Endodermal cell (in vitro differentiated cells): ENCODE measurements around the gene PKD2L1. TPM values are rescaled to one million over a fixed set of nuclear protein-coding genes. Genes with fewer than 3 reads are reported as not detected.

Source experiments
- DNase-seq: peaks from one replicate; pipeline ENCODE4 v3.0.0-alpha.2; 2017
- H3K27ac ChIP-seq: 2 replicates; pipeline ENCODE4 v1.5.1; 2013; ENCODE audit warnings: mild to moderate bottlenecking, low read depth, low read length, moderate library complexity
- H3K27me3 ChIP-seq: 2 replicates; pipeline ENCODE4 v1.6.1; 2013; ENCODE audit warnings: mild to moderate bottlenecking, low read length, moderate library complexity; ENCODE audit not compliant: insufficient read depth, control insufficient read depth, poor library complexity, severe bottlenecking
- H3K36me3 ChIP-seq: 2 replicates; pipeline ENCODE4 v1.7.0; 2013; ENCODE audit warnings: mild to moderate bottlenecking, low read length, moderate library complexity; ENCODE audit not compliant: control insufficient read depth, insufficient read depth
- H3K4me1 ChIP-seq: one replicate; pipeline ENCODE4 v1.7.0; 2013; ENCODE audit warnings: low read length; ENCODE audit not compliant: control insufficient read depth, insufficient read depth
- H3K4me3 ChIP-seq: 2 replicates; pipeline ENCODE4 v1.5.1; 2013; ENCODE audit warnings: mild to moderate bottlenecking, low read length, moderate library complexity
- H3K9ac ChIP-seq: 2 replicates; pipeline ENCODE4 v1.6.1; 2013; ENCODE audit warnings: mild to moderate bottlenecking, low read length, moderate library complexity; ENCODE audit not compliant: poor library complexity, severe bottlenecking; ENCODE audit errors: extremely low read depth
- H3K9me3 ChIP-seq: 2 replicates; pipeline ENCODE4 v1.6.1; 2013; ENCODE audit warnings: mild to moderate bottlenecking, low read length, moderate library complexity; ENCODE audit not compliant: control insufficient read depth
- H3K27ac Mint-ChIP-seq: 2 replicates; pipeline ENCODE4 v1.8.0; 2020; ENCODE audit warnings: mixed read lengths
- H3K27me3 Mint-ChIP-seq: 2 replicates; pipeline ENCODE4 v1.8.0; 2021; ENCODE audit warnings: mild to moderate bottlenecking, mixed read lengths; ENCODE audit not compliant: insufficient read depth
- H3K36me3 Mint-ChIP-seq: 2 replicates; pipeline ENCODE4 v1.8.0; 2020; ENCODE audit warnings: low read depth, mixed read lengths
- H3K4me1 Mint-ChIP-seq: 2 replicates; pipeline ENCODE4 v1.8.0; 2020; ENCODE audit warnings: mixed read lengths
- H3K4me3 Mint-ChIP-seq: 2 replicates; pipeline ENCODE4 v1.8.0; 2020; ENCODE audit warnings: mild to moderate bottlenecking, moderate library complexity, mixed read lengths
- H3K9me3 Mint-ChIP-seq: 2 replicates; pipeline ENCODE4 v1.8.0; 2020; ENCODE audit warnings: mild to moderate bottlenecking, mixed read lengths
- CTCF ChIP-seq: fragments of 200-600 bp; sonication (generic); conservative IDR thresholded peaks from 2 replicates; pipeline ENCODE4 v1.5.0; 2021; ENCODE audit warnings: antibody characterized with exemption, mild to moderate bottlenecking
- WGBS, 2 experiments: methylation state at CpG; one replicate each; pipeline versions ENCODE4 v1.1.5 to v1.1.7; 2013; ENCODE audit warnings: missing lambda C conversion rate in 2 of 2, mixed read lengths in 1 of 2; ENCODE audit not compliant: insufficient coverage in 1 of 2, insufficient read length in 1 of 2; 5-methylcytosine and 5-hydroxymethylcytosine counted together
- total RNA-seq, 2 donors: library from RNA; stranded (reverse); fragmentation: NEBNext Ultra II Directional in 1 of 2; extraction: Animal tissue kit (Norgen Biotek cat#: 25700) in 1 of 2; gene quantifications; 2 replicates in 1 of 2; 3 replicates in 1 of 2; pipeline ENCODE4 v1.2.1, GENCODE V29; 2021

Gene PKD2L1
- total RNA-seq, 2 donors from 2014 or later, result not detected

GRCh38 chr10:100325158-100325557 lies 4.9 kb downstream of the PKD2L1 start:
- H3K27ac Mint-ChIP-seq, result no peak overlapping the region
- Histone ChIP-seq H3K4me3 (no peak overlapping the region), H3K27me3 (peaks cover 65% of the 10 kb centered on the region), H3K9me3 (no peaks in the 10 kb centered on the region), H3K4me1 (no peaks in the 10 kb centered on the region), H3K27ac (no peak overlapping the region), H3K36me3 (no peaks in the 10 kb centered on the region), H3K9ac (no peak overlapping the region)
- 41 to 45% methylated on average over 6 to 7 of the region's 7 CpGs for WGBS, 2 experiments
- no peak for TF ChIP-seq CTCF
- no peaks in the 10 kb centered on the region for H3K4me1 Mint-ChIP-seq
- H3K27me3 Mint-ChIP-seq, result peaks cover 55% of the 10 kb centered on the region
- peak; percentile 85 for DNase-seq
- no peaks in the 10 kb centered on the region for H3K9me3 Mint-ChIP-seq
- no peak overlapping the region for H3K4me3 Mint-ChIP-seq
- no peaks in the 10 kb centered on the region for H3K36me3 Mint-ChIP-seq

GRCh38 chr10:100319707-100320402 lies 10.2 kb downstream of the PKD2L1 start:
- peaks cover 25% of the 10 kb centered on the region for H3K27me3 Mint-ChIP-seq
- no peak overlapping the region for H3K27ac Mint-ChIP-seq
- Histone ChIP-seq H3K9me3 (no peaks in the 10 kb centered on the region), H3K27ac (no peak overlapping the region), H3K9ac (no peak overlapping the region), H3K4me3 (no peak overlapping the region), H3K4me1 (no peaks in the 10 kb centered on the region), H3K36me3 (no peaks in the 10 kb centered on the region), H3K27me3 (peaks cover 37% of the 10 kb centered on the region)
- H3K9me3 Mint-ChIP-seq, result no peaks in the 10 kb centered on the region
- no peak for TF ChIP-seq CTCF
- no peak overlapping the region for H3K4me3 Mint-ChIP-seq
- H3K4me1 Mint-ChIP-seq, result no peaks in the 10 kb centered on the region
- H3K36me3 Mint-ChIP-seq, result no peaks in the 10 kb centered on the region
- WGBS, 2 experiments, result no CpG with 5 or more reads among the region's 1 CpG
- DNase-seq, result no peak

- Mint-ChIP-seq H3K36me3 (no peaks in the 10 kb centered on the region), H3K9me3 (no peaks in the 10 kb centered on the region), H3K27me3 (peaks cover 15% of the 10 kb centered on the region), H3K4me1 (no peaks in the 10 kb centered on the region), H3K27ac (no peak overlapping the region), H3K4me3 (no peak overlapping the region)
- Histone ChIP-seq H3K27ac (no peak overlapping the region), H3K9ac (no peak overlapping the region), H3K36me3 (no peaks in the 10 kb centered on the region), H3K27me3 (peaks cover 41% of the 10 kb centered on the region), H3K9me3 (no peaks in the 10 kb centered on the region), H3K4me3 (no peak overlapping the region), H3K4me1 (no peaks in the 10 kb centered on the region)
- no peak for TF ChIP-seq CTCF
- DNase-seq, result no peak
- WGBS, 2 experiments, result 83 to 94% methylated on average over 2 to 4 of the region's 4 CpGs
Measured at GRCh38 chr10:100318207-100318606, 11.8 kb downstream of the PKD2L1 start.
